Liver (tissue), 9 donors: ENCODE results near the gene BAZ2B. TPM values are rescaled to one million over a fixed set of nuclear protein-coding genes. Genes with fewer than 3 reads are reported as not detected.

ENCODE experiments used
- DNase-seq: peaks from one replicate; pipeline ENCODE4 v3.0.0-alpha.2; 2017; ENCODE audit warnings: low spot score
- H3K27ac ChIP-seq, 2 donors: one replicate each; pipeline ENCODE4 v1.7.0; 2013; ENCODE audit warnings: inconsistent platforms in 2 of 2, low read length in 2 of 2, control low read depth in 1 of 2, low read depth in 1 of 2, mild to moderate bottlenecking in 1 of 2
- H3K27me3 ChIP-seq, 4 donors: one replicate each; pipeline versions ENCODE4 v1.6.1 to v1.7.0; 2013; ENCODE audit warnings: low read length in 3 of 4, inconsistent platforms in 1 of 4, mild to moderate bottlenecking in 1 of 4, moderate library complexity in 1 of 4; ENCODE audit not compliant: control insufficient read depth in 4 of 4, insufficient read depth in 4 of 4
- H3K36me3 ChIP-seq, 4 donors: one replicate each; pipeline versions ENCODE4 v1.6.1 to v1.7.0; 2013; ENCODE audit warnings: low read length in 3 of 4, mild to moderate bottlenecking in 3 of 4, low read depth in 1 of 4, moderate library complexity in 1 of 4; ENCODE audit not compliant: control insufficient read depth in 4 of 4, insufficient read depth in 3 of 4
- H3K4me1 ChIP-seq, 4 donors: one replicate each; pipeline versions ENCODE4 v1.6.1 to v1.7.0; 2013; ENCODE audit warnings: low read length in 3 of 4, mild to moderate bottlenecking in 3 of 4, moderate library complexity in 1 of 4; ENCODE audit not compliant: control insufficient read depth in 4 of 4, insufficient read depth in 4 of 4
- H3K4me3 ChIP-seq, 3 donors: one replicate each; pipeline versions ENCODE4 v1.6.1 to v1.7.0; 2013; ENCODE audit warnings: low read length in 3 of 3, control low read depth in 1 of 3, low read depth in 1 of 3, mild to moderate bottlenecking in 1 of 3
- H3K9ac ChIP-seq, 2 donors: one replicate each; pipeline ENCODE4 v1.7.0; 2013; ENCODE audit warnings: low read length in 2 of 2, mild to moderate bottlenecking in 2 of 2, moderate library complexity in 2 of 2, control low read depth in 1 of 2, low read depth in 1 of 2
- H3K9me3 ChIP-seq, 4 donors: one replicate each; pipeline versions ENCODE4 v1.6.1 to v1.7.0; 2013; ENCODE audit warnings: low read length in 3 of 4; ENCODE audit not compliant: control insufficient read depth in 4 of 4
- CTCF ChIP-seq: fragments of 150-350 bp; IDR thresholded peaks from 2 replicates; pipeline ENCODE4 v1.5.1; 2017; ENCODE audit warnings: improper control_type of control experiment, low read depth, low read length; ENCODE audit not compliant: missing input control
- EGR1 ChIP-seq, 2 donors: IDR thresholded peaks; 2 replicates each; pipeline ENCODE4 v1.6.1; 2016 to 2018; ENCODE audit warnings: antibody characterized with exemption in 2 of 2, low read depth in 2 of 2
- FOXA2 ChIP-seq: IDR thresholded peaks from 2 replicates; pipeline ENCODE4 v1.6.1; 2016; ENCODE audit warnings: antibody characterized with exemption
- JUND ChIP-seq, 2 donors: IDR thresholded peaks; 2 replicates each; pipeline ENCODE4 v1.6.1; 2016; ENCODE audit warnings: antibody characterized with exemption in 2 of 2
- MAX ChIP-seq: IDR thresholded peaks from 2 replicates; pipeline ENCODE4 v1.6.1; 2016; ENCODE audit warnings: antibody characterized with exemption
- NR2F2 ChIP-seq: IDR thresholded peaks from 2 replicates; pipeline ENCODE4 v1.6.1; 2016; ENCODE audit warnings: antibody characterized with exemption
- REST ChIP-seq: IDR thresholded peaks from 2 replicates; pipeline ENCODE4 v1.6.1; 2016; ENCODE audit warnings: antibody characterized with exemption, mild to moderate bottlenecking
- RXRA ChIP-seq, 2 donors: IDR thresholded peaks; 2 replicates each; pipeline ENCODE4 v1.6.1; 2017 to 2018; ENCODE audit warnings: antibody characterized with exemption in 2 of 2, mild to moderate bottlenecking in 1 of 2
- SP1 ChIP-seq: IDR thresholded peaks from 2 replicates; pipeline ENCODE4 v1.6.1; 2018; ENCODE audit warnings: antibody characterized with exemption, mild to moderate bottlenecking
- TAF1 ChIP-seq: conservative IDR thresholded peaks from 2 replicates; pipeline ENCODE4 v1.6.1; 2016; ENCODE audit warnings: antibody characterized with exemption, mild to moderate bottlenecking
- YY1 ChIP-seq: IDR thresholded peaks from 2 replicates; pipeline ENCODE4 v1.6.1; 2016; ENCODE audit warnings: antibody characterized with exemption, mild to moderate bottlenecking
- ZBTB33 ChIP-seq: IDR thresholded peaks from 2 replicates; pipeline ENCODE4 v1.6.1; 2016; ENCODE audit warnings: antibody characterized with exemption
- WGBS: extraction: QIAGEN DNeasy Blood & Tissue Kit; methylation state at CpG from one replicate; pipeline ENCODE4 v1.1.7; 2013; 5-methylcytosine and 5-hydroxymethylcytosine counted together
- polyA plus RNA-seq, 2 donors: library from polyadenylated mRNA; stranded (reverse) in 1 of 2; unstranded in 1 of 2; fragments of 200-250 nt in 1 of 2; fragments of >200 nt in 1 of 2; fragmentation: Nextera tagmentation in 1 of 2; extraction: Ambion mirVana in 1 of 2; gene quantifications; one replicate each; pipeline versions ENCODE4 v1.2.1 to v1.2.3, GENCODE V29; 2013 to 2015
- total RNA-seq, 2 donors: library from RNA; depleted of rRNA; stranded (reverse); fragments of >200 nt; gene quantifications; one replicate each; pipeline ENCODE4 v1.2.3, GENCODE V29; 2014
- donor health status: healthy.
- donor health status: healthy.
- donor health status: healthy.
- donor health status: healthy.
- donor health status: healthy.

BAZ2B gene
- total and polyA plus RNA-seq, 4 donors = 6.7 to 61.0 (median 24.9) TPM

- H3K4me1 ChIP-seq = no peaks in the 10 kb centered on the region
- H3K4me3 ChIP-seq = no peak overlapping the region
- H3K27me3 ChIP-seq = no peaks in the 10 kb centered on the region
- H3K27ac ChIP-seq = no peak overlapping the region
- DNase-seq = no peak
- H3K9ac ChIP-seq = no peak overlapping the region
- H3K36me3 ChIP-seq = peaks cover 2 to 16% (median 7%) of the 10 kb centered on the region in 4 donors
- TF ChIP-seq NR2F2 (no peak), ZBTB33 (no peak), JUND (IDR thresholded peaks at IDR 0.05) (no peak)
- H3K9me3 ChIP-seq = no peaks in the 10 kb centered on the region
- 99% methylated on average over 1 of the region's 1 CpG for WGBS
Observed at GRCh38 chr2:159275111-159275510, 341.2 kb downstream of the BAZ2B start.

GRCh38 chr2:159272156-159272555 is 344.2 kb downstream of the BAZ2B start:
- H3K27ac ChIP-seq = no peak overlapping the region
- H3K4me1 ChIP-seq = peaks cover 0 to 7% (median 3%) of the 10 kb centered on the region in 4 donors
- H3K36me3 ChIP-seq = peaks cover 2 to 14% (median 4%) of the 10 kb centered on the region in 4 donors
- WGBS = 92% methylated on average over 5 of the region's 5 CpGs
- H3K4me3 ChIP-seq = no peak overlapping the region
- H3K9me3 ChIP-seq = no peaks in the 10 kb centered on the region
- TF ChIP-seq TAF1 = no peak
- TF ChIP-seq CTCF = no peak
- no peak for TF ChIP-seq MAX
- no peak for TF ChIP-seq FOXA2
- no peak for TF ChIP-seq REST
- no peak for TF ChIP-seq RXRA (IDR thresholded peaks at IDR 0.05)
- TF ChIP-seq SP1 = no peak
- TF ChIP-seq EGR1 (IDR thresholded peaks at IDR 0.05; ENCODE audit: low read depth in 2 of 2) = no peak
- TF ChIP-seq YY1 = no peak
- H3K27me3 ChIP-seq = no peaks in the 10 kb centered on the region
- no peak for DNase-seq
- no peak overlapping the region for H3K9ac ChIP-seq
